NT2/D1 (cell line): ENCODE results near the gene ACOXL.

Experiments used
- SUZ12 ChIP-seq: IDR thresholded peaks from 2 replicates; pipeline ENCODE4 v1.6.1; 2011; ENCODE audit not compliant: insufficient read length, insufficient read depth; ENCODE audit errors: extremely low read depth
- YY1 ChIP-seq: IDR thresholded peaks from 2 replicates; pipeline ENCODE4 v1.6.1; 2011; ENCODE audit not compliant: insufficient read length, insufficient read depth

DNA sequence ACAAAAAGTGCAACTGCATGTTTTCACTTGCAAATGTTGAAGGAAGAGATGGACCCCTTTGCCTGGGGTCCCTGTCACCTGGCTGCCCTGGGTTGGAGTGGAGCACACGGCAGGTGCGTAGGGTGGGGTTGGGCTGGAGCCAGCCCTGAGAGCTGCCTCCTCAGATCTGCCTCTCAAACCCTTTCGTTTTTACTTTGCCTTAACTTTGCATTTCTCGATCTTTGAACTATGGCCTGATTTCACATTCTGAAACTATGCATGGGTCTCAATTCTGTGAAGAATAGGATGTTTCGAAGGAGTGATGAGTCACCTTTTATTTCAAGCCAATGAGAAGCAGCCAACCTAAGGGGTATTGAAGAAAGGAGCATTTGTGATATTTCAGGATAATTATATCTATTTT lies 132.8 kb downstream of the ACOXL start:
- TF ChIP-seq YY1 (no peak), SUZ12 (no peak)
